ENCODE results near the gene IQCH. TPM values are rescaled to one million over a fixed set of nuclear protein-coding genes. Genes with fewer than 3 reads are reported as not detected.

IQCH gene
- total and polyA plus RNA-seq, 2 experiments from 2014 or later, result 1.7 to 4.6 TPM

- no peaks in the 10 kb centered on the region for H4K20me1 ChIP-seq (replicated peaks; ENCODE audit: insufficient read depth)
- no peaks in the 10 kb centered on the region for H3K36me3 ChIP-seq (ENCODE audit: insufficient read depth)
- H3K27me3 ChIP-seq (ENCODE audit: insufficient read depth), result no peaks in the 10 kb centered on the region
- no peak overlapping the region for H3K27ac Mint-ChIP-seq
- no peaks in the 10 kb centered on the region for H3K36me3 Mint-ChIP-seq (ENCODE audit: low read depth)
- H3K4me1 ChIP-seq (ENCODE audit: insufficient read depth), result peaks cover 18% of the 10 kb centered on the region; the same call in 1 of the 2 replicates
- H3K27ac ChIP-seq (ENCODE audit: low read depth), result no peak overlapping the region
- no peaks in the 10 kb centered on the region for H3F3A ChIP-seq (replicated peaks; ENCODE audit: low read depth)
- H3K4me3 ChIP-seq, result no peak overlapping the region
- H3K9me3 Mint-ChIP-seq, result no peaks in the 10 kb centered on the region
- no peak overlapping the region for H3K4me3 Mint-ChIP-seq
- H3K79me2 ChIP-seq (replicated peaks; ENCODE audit: insufficient read depth), result no peaks in the 10 kb centered on the region
- H3K4me1 Mint-ChIP-seq, result peaks cover 33% of the 10 kb centered on the region
- H3K27me3 Mint-ChIP-seq (ENCODE audit: insufficient read depth, low read depth, poor library complexity), result no peaks in the 10 kb centered on the region
- H2AFZ ChIP-seq, result no peak overlapping the region
- DNase-seq (ENCODE audit: low spot score) (no peak), ATAC-seq (no peak)
- no peak overlapping the region for H3K4me2 ChIP-seq
- TF ChIP-seq, protein P1, sequence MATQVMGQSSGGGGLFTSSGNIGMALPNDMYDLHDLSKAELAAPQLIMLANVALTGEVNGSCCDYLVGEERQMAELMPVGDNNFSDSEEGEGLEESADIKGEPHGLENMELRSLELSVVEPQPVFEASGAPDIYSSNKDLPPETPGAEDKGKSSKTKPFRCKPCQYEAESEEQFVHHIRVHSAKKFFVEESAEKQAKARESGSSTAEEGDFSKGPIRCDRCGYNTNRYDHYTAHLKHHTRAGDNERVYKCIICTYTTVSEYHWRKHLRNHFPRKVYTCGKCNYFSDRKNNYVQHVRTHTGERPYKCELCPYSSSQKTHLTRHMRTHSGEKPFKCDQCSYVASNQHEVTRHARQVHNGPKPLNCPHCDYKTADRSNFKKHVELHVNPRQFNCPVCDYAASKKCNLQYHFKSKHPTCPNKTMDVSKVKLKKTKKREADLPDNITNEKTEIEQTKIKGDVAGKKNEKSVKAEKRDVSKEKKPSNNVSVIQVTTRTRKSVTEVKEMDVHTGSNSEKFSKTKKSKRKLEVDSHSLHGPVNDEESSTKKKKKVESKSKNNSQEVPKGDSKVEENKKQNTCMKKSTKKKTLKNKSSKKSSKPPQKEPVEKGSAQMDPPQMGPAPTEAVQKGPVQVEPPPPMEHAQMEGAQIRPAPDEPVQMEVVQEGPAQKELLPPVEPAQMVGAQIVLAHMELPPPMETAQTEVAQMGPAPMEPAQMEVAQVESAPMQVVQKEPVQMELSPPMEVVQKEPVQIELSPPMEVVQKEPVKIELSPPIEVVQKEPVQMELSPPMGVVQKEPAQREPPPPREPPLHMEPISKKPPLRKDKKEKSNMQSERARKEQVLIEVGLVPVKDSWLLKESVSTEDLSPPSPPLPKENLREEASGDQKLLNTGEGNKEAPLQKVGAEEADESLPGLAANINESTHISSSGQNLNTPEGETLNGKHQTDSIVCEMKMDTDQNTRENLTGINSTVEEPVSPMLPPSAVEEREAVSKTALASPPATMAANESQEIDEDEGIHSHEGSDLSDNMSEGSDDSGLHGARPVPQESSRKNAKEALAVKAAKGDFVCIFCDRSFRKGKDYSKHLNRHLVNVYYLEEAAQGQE (IDR thresholded peaks at IDR 0.05; ENCODE audit: unreplicated experiment), result no peak
- no peak for TF ChIP-seq ETS1 (IDR thresholded peaks at IDR 0.05)
- TF ChIP-seq NANOG (IDR thresholded peaks at IDR 0.05; ENCODE audit: borderline replicate concordance), result no peak
- no peak for TF ChIP-seq CREB1 (CRISPR knock-in tag; IDR thresholded peaks at IDR 0.05; ENCODE audit: low read depth)
- TF ChIP-seq STAT1 (IDR thresholded peaks at IDR 0.05; ENCODE audit: unreplicated experiment), result no peak
- TF ChIP-seq, protein P2, sequence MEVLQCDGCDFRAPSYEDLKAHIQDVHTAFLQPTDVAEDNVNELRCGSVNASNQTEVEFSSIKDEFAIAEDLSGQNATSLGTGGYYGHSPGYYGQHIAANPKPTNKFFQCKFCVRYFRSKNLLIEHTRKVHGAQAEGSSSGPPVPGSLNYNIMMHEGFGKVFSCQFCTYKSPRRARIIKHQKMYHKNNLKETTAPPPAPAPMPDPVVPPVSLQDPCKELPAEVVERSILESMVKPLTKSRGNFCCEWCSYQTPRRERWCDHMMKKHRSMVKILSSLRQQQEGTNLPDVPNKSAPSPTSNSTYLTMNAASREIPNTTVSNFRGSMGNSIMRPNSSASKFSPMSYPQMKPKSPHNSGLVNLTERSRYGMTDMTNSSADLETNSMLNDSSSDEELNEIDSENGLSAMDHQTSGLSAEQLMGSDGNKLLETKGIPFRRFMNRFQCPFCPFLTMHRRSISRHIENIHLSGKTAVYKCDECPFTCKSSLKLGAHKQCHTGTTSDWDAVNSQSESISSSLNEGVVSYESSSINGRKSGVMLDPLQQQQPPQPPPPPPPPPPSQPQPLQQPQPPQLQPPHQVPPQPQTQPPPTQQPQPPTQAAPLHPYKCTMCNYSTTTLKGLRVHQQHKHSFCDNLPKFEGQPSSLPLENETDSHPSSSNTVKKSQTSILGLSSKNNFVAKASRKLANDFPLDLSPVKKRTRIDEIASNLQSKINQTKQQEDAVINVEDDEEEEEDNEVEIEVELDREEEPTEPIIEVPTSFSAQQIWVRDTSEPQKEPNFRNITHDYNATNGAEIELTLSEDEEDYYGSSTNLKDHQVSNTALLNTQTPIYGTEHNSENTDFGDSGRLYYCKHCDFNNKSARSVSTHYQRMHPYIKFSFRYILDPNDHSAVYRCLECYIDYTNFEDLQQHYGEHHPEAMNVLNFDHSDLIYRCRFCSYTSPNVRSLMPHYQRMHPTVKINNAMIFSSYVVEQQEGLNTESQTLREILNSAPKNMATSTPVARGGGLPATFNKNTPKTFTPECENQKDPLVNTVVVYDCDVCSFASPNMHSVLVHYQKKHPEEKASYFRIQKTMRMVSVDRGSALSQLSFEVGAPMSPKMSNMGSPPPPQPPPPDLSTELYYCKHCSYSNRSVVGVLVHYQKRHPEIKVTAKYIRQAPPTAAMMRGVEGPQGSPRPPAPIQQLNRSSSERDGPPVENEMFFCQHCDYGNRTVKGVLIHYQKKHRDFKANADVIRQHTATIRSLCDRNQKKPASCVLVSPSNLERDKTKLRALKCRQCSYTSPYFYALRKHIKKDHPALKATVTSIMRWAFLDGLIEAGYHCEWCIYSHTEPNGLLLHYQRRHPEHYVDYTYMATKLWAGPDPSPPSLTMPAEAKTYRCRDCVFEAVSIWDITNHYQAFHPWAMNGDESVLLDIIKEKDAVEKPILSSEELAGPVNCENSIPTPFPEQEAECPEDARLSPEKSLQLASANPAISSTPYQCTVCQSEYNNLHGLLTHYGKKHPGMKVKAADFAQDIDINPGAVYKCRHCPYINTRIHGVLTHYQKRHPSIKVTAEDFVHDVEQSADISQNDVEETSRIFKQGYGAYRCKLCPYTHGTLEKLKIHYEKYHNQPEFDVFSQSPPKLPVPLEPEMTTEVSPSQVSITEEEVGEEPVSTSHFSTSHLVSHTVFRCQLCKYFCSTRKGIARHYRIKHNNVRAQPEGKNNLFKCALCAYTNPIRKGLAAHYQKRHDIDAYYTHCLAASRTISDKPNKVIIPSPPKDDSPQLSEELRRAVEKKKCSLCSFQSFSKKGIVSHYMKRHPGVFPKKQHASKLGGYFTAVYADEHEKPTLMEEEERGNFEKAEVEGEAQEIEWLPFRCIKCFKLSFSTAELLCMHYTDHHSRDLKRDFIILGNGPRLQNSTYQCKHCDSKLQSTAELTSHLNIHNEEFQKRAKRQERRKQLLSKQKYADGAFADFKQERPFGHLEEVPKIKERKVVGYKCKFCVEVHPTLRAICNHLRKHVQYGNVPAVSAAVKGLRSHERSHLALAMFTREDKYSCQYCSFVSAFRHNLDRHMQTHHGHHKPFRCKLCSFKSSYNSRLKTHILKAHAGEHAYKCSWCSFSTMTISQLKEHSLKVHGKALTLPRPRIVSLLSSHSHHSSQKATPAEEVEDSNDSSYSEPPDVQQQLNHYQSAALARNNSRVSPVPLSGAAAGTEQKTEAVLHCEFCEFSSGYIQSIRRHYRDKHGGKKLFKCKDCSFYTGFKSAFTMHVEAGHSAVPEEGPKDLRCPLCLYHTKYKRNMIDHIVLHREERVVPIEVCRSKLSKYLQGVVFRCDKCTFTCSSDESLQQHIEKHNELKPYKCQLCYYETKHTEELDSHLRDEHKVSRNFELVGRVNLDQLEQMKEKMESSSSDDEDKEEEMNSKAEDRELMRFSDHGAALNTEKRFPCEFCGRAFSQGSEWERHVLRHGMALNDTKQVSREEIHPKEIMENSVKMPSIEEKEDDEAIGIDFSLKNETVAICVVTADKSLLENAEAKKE (CRISPR knock-in tag; IDR thresholded peaks at IDR 0.05), result no peak
- no peak for TF ChIP-seq ZNF114 (CRISPR knock-in tag; IDR thresholded peaks at IDR 0.05)
- no peak for TF ChIP-seq POLR2AphosphoS5 (IDR thresholded peaks at IDR 0.05; ENCODE audit: low read depth)
- TF ChIP-seq, protein P3, sequence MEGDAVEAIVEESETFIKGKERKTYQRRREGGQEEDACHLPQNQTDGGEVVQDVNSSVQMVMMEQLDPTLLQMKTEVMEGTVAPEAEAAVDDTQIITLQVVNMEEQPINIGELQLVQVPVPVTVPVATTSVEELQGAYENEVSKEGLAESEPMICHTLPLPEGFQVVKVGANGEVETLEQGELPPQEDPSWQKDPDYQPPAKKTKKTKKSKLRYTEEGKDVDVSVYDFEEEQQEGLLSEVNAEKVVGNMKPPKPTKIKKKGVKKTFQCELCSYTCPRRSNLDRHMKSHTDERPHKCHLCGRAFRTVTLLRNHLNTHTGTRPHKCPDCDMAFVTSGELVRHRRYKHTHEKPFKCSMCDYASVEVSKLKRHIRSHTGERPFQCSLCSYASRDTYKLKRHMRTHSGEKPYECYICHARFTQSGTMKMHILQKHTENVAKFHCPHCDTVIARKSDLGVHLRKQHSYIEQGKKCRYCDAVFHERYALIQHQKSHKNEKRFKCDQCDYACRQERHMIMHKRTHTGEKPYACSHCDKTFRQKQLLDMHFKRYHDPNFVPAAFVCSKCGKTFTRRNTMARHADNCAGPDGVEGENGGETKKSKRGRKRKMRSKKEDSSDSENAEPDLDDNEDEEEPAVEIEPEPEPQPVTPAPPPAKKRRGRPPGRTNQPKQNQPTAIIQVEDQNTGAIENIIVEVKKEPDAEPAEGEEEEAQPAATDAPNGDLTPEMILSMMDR (conservative IDR thresholded peaks at IDR 0.05; ENCODE audit: low read depth in 2 of 2), result no peak
- no peak for TF ChIP-seq EZH2 (IDR thresholded peaks at IDR 0.05; ENCODE audit: low read depth, unreplicated experiment)
- no peak for TF ChIP-seq EZH2phosphoT487 (IDR thresholded peaks at IDR 0.05; ENCODE audit: unreplicated experiment)
- TF ChIP-seq JUNB (IDR thresholded peaks at IDR 0.05; ENCODE audit: unreplicated experiment), result no peak
- TF ChIP-seq ZNF331 (CRISPR knock-in tag; IDR thresholded peaks at IDR 0.05; ENCODE audit: low read depth), result no peak
- H3K9me2 ChIP-seq (ENCODE audit: insufficient read depth), result no peaks in the 10 kb centered on the region
Observed at GRCh38 chr15:67400890-67401289, 146.3 kb downstream of the IQCH start.
